ENCODE measurements around the gene CHRM5. TPM values are rescaled to one million over a fixed set of nuclear protein-coding genes. Genes with fewer than 3 reads are reported as not detected.
A peak's percentile ranks its signal among the peaks of the same experiment; 100 is the strongest.

The CHRM5 gene
- total and polyA plus RNA-seq, 4 experiments from 2014 or later = 0.06 TPM; not detected in 3

DNA sequence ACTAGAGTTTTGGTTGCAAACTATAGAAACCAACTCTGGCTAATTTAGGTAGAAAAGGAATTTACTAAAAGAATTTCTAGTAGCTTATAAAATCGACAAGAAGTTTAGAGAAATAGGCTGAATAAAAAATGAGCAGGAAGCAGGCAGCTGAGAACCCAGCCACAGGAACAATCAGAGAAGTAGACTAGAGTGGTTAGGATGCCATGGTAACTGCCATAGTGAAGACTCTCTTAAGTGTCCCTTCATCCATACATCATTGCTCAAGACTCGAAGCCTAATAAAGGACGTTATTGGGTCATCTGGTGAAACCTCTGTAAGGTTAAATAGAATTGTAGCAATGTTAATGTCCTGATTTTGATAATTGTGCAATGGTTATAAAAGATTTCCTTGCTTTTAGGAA is 57.0 kb downstream of the CHRM5 start:
- ChIA-PET CTCF (ENCODE audit: partially characterized antibody) (no interaction called here), POLR2A (ENCODE audit: partially characterized antibody) (no interaction called here)
- Histone ChIP-seq H3K4me1 (ENCODE audit: insufficient read depth, low read length) (no peaks in the 10 kb centered on the region), H3K9me3 (ENCODE audit: control insufficient read depth in 1 of 2, low read length in 2 of 2) (no peaks in the 10 kb centered on the region), H3K27me3 (ENCODE audit: insufficient read depth, low read length) (no peaks in the 10 kb centered on the region), H3K27ac (ENCODE audit: low read depth, low read length) (no peak overlapping the region), H3K36me3 (ENCODE audit: insufficient read depth, low read length) (no peaks in the 10 kb centered on the region), H3K4me3 (ENCODE audit: low read length in 2 of 2) (no peak overlapping the region)
- Mint-ChIP-seq H3K9me3 (peaks cover 0 to 7% (median 3%) of the 10 kb centered on the region in 8 donors), H3K4me1 (no peaks in the 10 kb centered on the region), H3K4me3 (no peak overlapping the region), H3K27ac (no peak overlapping the region), H3K27me3 (no peaks in the 10 kb centered on the region), H3K36me3 (peaks cover 0 to 9% of the 10 kb centered on the region in 2 donors)
- intact Hi-C loops (cut with micrococcal nuclease) = no loop called here
- DNase-seq = no peak

DNA sequence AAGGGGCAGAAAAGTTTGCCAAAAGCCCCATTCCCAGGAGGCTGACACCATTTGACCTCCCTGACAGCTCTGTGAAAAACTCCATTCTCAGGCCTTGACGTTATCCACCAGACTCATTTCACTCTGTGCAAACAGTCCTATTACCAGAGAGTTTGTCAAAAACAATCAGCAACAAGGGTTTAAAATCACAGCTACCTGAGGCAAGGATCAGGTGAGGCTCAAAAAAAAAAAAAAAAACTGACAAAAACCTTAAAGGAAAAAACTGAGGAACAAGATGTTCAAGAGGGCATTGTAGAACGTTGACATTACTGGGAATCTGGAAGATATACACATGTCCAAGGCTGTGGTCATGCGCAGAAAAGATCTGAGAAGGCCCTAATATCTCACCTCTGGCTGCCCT is 59.3 kb downstream of the CHRM5 start:
- Mint-ChIP-seq H3K4me1 (peaks cover 0 to 2% (median 0%) of the 10 kb centered on the region in 4 donors), H3K9me3 (peaks cover 0 to 7% (median 3%) of the 10 kb centered on the region in 8 donors), H3K27ac (no peak overlapping the region), H3K4me3 (no peak overlapping the region), H3K36me3 (peaks cover 0 to 5% of the 10 kb centered on the region in 2 donors), H3K27me3 (no peaks in the 10 kb centered on the region)
- no peaks in the 10 kb centered on the region for H3K4me1 ChIP-seq (ENCODE audit: insufficient read depth, low read length)
- ChIA-PET CTCF (ENCODE audit: partially characterized antibody) (no interaction called here), POLR2A (ENCODE audit: partially characterized antibody) (no interaction called here)
- no peaks in the 10 kb centered on the region for H3K9me3 ChIP-seq (ENCODE audit: control insufficient read depth in 1 of 2, low read length in 2 of 2)
- DNase-seq = no peak
- no peak overlapping the region for H3K4me3 ChIP-seq (ENCODE audit: low read length in 2 of 2)
- intact Hi-C loops (cut with micrococcal nuclease) = no loop called here
- no peak overlapping the region for H3K27ac ChIP-seq (ENCODE audit: low read depth, low read length)
- H3K36me3 ChIP-seq (ENCODE audit: insufficient read depth, low read length) = no peaks in the 10 kb centered on the region
- H3K27me3 ChIP-seq (ENCODE audit: insufficient read depth, low read length) = no peaks in the 10 kb centered on the region

DNA sequence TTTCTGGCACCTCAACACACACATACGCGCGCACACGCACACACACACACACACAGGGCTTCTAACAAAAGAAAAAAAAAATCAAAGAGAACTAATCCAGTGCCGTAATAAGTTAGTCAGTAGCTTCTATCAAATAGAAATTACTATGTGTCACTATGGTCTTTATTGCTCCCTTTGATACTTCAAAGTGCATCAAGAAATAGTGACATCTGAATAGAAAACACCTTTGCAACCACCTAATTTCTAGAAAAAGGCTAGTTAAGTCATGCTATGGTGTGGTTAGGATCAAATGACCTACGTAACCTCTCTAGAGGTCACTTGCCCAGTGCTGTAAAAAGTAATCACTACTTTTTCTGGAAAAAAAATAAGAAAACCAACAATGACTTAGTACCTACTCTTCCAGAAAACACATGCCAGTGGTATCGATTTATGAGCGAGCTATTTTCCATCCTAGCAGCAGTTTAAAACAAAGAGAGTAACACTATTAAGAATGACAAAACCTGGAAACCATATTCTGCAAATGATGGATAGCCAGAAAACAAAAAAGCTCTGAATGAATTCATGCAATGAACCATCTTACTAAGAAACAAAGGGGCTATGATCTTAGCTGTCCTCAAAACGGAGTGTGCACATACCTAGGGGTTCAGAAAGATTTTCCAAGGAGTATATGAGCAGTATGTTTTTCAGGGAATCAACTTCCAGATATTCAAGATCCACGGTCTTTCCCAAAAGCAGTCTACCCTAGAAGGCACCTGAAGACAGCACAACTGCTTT is 63.9 kb downstream of the CHRM5 start:
- H3K9me3 ChIP-seq (ENCODE audit: control insufficient read depth in 1 of 2, low read length in 2 of 2) = no peaks in the 10 kb centered on the region
- Mint-ChIP-seq H3K4me1 (peaks cover 0 to 3% (median 2%) of the 10 kb centered on the region in 4 donors), H3K4me3 (no peak overlapping the region), H3K27ac (no peak overlapping the region), H3K9me3 (peaks cover 0 to 5% (median 2%) of the 10 kb centered on the region in 8 donors), H3K36me3 (peaks cover 0 to 5% of the 10 kb centered on the region in 2 donors), H3K27me3 (no peaks in the 10 kb centered on the region)
- no peaks in the 10 kb centered on the region for H3K27me3 ChIP-seq (ENCODE audit: insufficient read depth, low read length)
- intact Hi-C loops (cut with micrococcal nuclease) = no loop called here
- ChIA-PET POLR2A (ENCODE audit: partially characterized antibody) (interaction anchor here (0.6 kb wide), 1 partner anchor 68 kb away, joined by 3 read pairs; no protein-coding TSS in a partner anchor), CTCF (ENCODE audit: partially characterized antibody) (no interaction called here)
- no peak for DNase-seq
- H3K4me1 ChIP-seq (ENCODE audit: insufficient read depth, low read length) = no peaks in the 10 kb centered on the region
- H3K27ac ChIP-seq (ENCODE audit: low read depth, low read length) = no peak overlapping the region
- no peak overlapping the region for H3K4me3 ChIP-seq (ENCODE audit: low read length in 2 of 2)
- no peaks in the 10 kb centered on the region for H3K36me3 ChIP-seq (ENCODE audit: insufficient read depth, low read length)

DNA sequence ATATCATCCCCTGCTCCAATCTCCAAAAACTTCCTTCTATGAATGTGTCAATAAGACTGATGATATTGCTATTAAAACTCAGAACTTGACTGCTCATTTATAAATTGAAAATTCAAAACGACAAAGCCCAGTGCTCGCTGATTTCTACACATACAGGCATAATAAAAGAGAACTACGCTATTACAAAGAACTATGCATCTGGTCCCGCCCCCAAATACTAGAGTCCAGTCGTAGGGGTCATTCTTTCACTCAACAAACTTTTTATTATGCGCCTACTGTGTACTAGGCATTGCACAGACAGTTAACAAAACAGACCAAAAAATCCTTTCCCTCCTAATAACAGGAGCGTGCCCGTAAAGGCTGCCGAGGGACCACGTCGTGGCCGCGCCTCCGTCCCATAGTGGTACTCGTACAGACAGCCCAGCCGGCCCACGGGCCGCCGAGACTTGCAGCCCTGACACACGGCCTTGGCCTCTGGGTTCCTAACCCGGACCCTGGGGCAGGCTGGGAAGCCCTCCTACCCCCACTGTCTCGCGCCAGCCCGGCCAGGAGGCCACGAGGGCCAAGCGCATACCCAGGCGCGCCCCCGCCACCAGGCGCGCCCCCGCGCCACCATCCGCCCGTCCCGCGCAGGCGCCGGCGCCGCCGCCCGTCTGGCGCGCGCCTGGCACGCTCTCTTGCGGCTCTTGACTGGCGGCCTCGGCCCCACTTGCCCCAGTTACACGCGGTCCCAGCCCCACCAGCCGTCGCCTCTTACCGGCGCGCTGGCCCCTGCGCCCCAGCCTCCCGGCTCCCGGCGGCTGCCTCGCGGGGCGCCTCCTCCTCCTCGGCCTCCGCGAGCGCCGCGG is 70.0 kb downstream of the CHRM5 start:
- H3K9me3 ChIP-seq (ENCODE audit: control insufficient read depth in 1 of 2, low read length in 2 of 2) = no peaks in the 10 kb centered on the region
- intact Hi-C loops (cut with micrococcal nuclease) = loop anchor here (1.0 to 2.0 kb wide), 5 partner anchors 64 to 951 kb away; partner anchors contain the start of genes KATNBL1, NOP10, NUTM1 and PGBD4
- CTCF ChIA-PET (ENCODE audit: partially characterized antibody) = interaction anchor here (1.0 kb wide), 1 partner anchor 172 kb away, joined by 3 read pairs; the partner anchor contains the start of gene KATNBL1
- peak overlapping the region; percentile 83 to 96 (median 93) for H3K27ac Mint-ChIP-seq
- H3K4me3 ChIP-seq (ENCODE audit: low read length in 2 of 2) = peak overlapping the region; percentile 92 to 96
- peak; percentile 65 to 74 (median 70) for DNase-seq
- H3K4me1 Mint-ChIP-seq = peaks cover 9 to 23% (median 15%) of the 10 kb centered on the region in 4 donors
- POLR2A ChIA-PET (ENCODE audit: partially characterized antibody) = interaction anchor here (0.5 to 3.2 kb wide), 10 partner anchors 21 to 950 kb away, joined by 3 to 13 read pairs (median 6); partner anchors contain the start of genes AQR, EMC4, EMC7 and KATNBL1
- peaks cover 0 to 1% of the 10 kb centered on the region in 2 donors for H3K36me3 Mint-ChIP-seq
- H3K27me3 ChIP-seq (ENCODE audit: insufficient read depth, low read length) = no peaks in the 10 kb centered on the region
- no peaks in the 10 kb centered on the region for H3K9me3 Mint-ChIP-seq
- no peaks in the 10 kb centered on the region for H3K27me3 Mint-ChIP-seq
- H3K36me3 ChIP-seq (ENCODE audit: insufficient read depth, low read length) = no peaks in the 10 kb centered on the region
- H3K4me1 ChIP-seq (ENCODE audit: insufficient read depth, low read length) = peaks cover 13% of the 10 kb centered on the region
- peak overlapping the region; percentile 85 to 97 (median 94) for H3K4me3 Mint-ChIP-seq
- H3K27ac ChIP-seq (ENCODE audit: low read depth, low read length) = peak overlapping the region; percentile 73

DNA sequence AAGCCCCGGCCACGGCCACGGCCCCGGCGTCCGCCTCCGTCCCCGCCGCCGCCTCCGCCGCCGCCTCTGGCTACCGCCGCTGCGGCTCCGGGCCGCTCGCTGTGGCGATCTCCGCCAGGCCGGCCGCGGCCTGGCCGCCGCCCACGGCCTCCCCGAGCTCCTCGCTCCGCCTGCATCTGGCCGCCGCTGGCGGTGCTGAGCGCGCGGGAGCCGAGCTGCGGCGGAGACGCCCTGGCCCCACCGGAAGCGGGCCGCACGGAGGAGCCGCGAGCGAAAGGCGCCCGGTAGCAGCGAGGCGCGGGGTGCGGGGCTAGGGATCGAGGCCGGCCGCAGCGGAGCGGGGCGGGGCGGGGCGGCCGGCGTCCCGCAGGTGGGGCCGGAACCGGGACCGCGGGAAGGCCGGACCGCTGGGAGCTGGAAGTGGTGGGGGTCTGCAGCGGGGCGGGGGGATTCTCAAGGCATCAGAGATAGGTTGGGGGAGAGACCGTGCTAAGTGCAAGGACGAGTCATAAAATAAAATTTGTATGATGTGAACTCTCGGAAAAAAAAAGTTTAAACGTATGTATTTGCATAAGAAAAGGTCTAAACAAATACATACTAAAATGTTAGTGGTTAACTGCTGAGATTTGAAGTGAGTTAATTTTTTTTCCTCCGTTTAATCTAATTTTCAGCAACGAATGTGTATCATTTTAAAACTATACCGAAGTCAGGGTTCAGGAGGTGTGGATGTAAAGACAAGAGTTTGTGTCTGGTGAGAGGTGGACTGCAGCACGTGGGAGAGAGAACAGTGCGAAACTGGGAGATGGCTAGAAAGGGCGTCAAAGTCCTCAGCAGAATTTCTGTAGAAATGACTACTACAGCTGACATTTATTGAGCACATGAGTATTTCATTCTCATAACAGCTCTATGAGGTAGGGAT is 70.8 kb downstream of the CHRM5 start, which contains the start of gene AVEN:
TSS of gene AVEN (minus strand) at position 334 of the 919 bp plus-strand sequence. CDS start at position 176, 158 bp downstream.
- Mint-ChIP-seq H3K27ac (peak within 1 kb of the TSS; percentile 85 to 97 (median 94)), H3K27me3 (no peaks in the 10 kb centered on the region), H3K4me3 (peak within 1 kb of the TSS; percentile 92 to 97 (median 95)), H3K36me3 (peaks cover 0 to 1% of the 10 kb centered on the region in 2 donors), H3K9me3 (no peaks in the 10 kb centered on the region), H3K4me1 (peaks cover 9 to 28% (median 15%) of the 10 kb centered on the region in 4 donors)
- DNase-seq = peak; percentile 14 to 68 (median 53)
- Histone ChIP-seq H3K4me1 (ENCODE audit: insufficient read depth, low read length) (peaks cover 13% of the 10 kb centered on the region), H3K27me3 (ENCODE audit: insufficient read depth, low read length) (no peaks in the 10 kb centered on the region), H3K4me3 (ENCODE audit: low read length in 2 of 2) (peak within 1 kb of the TSS; percentile 92 to 96), H3K27ac (ENCODE audit: low read depth, low read length) (peak within 1 kb of the TSS; percentile 73), H3K36me3 (ENCODE audit: insufficient read depth, low read length) (no peaks in the 10 kb centered on the region), H3K9me3 (ENCODE audit: control insufficient read depth in 1 of 2, low read length in 2 of 2) (no peaks in the 10 kb centered on the region)
- POLR2A ChIA-PET (ENCODE audit: partially characterized antibody) = interaction anchor here (0.6 to 3.2 kb wide), 13 partner anchors 20 to 949 kb away, joined by 3 to 13 read pairs (median 5); partner anchors contain the start of genes AQR, EMC4, EMC7 and KATNBL1
- intact Hi-C loops (cut with micrococcal nuclease) = loop anchor here (1.0 to 2.0 kb wide), 6 partner anchors 63 to 950 kb away; partner anchors contain the start of genes GOLGA8B, KATNBL1, NOP10 and NUTM1
- CTCF ChIA-PET (ENCODE audit: partially characterized antibody) = interaction anchor here (0.8 to 1.4 kb wide), 2 partner anchors 25 to 950 kb away, joined by 3 to 4 read pairs; no protein-coding TSS in a partner anchor

DNA sequence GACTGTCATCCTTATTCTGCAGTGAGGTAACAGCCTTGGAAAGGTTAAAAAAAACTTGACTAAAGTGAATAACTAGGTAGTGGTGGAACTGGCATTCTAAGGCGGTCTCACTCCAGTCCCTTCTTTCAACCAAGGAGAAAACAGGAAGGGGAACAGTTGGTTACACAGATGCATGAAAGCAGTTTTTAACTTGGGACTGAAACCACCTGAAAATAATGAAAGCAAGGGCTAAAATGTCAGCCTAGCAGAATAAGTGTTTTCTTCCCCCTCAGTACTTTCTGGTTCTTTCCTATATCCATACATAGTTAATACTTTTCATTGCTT is 71.5 kb downstream of the CHRM5 start:
- POLR2A ChIA-PET (ENCODE audit: partially characterized antibody) = interaction anchor here (1.0 to 3.2 kb wide), 7 partner anchors 21 to 298 kb away, joined by 3 to 13 read pairs (median 6); partner anchors contain the start of genes EMC4, EMC7, KATNBL1 and PGBD4
- H3K27me3 Mint-ChIP-seq = no peaks in the 10 kb centered on the region
- Histone ChIP-seq H3K4me3 (ENCODE audit: low read length in 2 of 2) (no peak overlapping the region), H3K4me1 (ENCODE audit: insufficient read depth, low read length) (peaks cover 13% of the 10 kb centered on the region), H3K36me3 (ENCODE audit: insufficient read depth, low read length) (no peaks in the 10 kb centered on the region), H3K27me3 (ENCODE audit: insufficient read depth, low read length) (no peaks in the 10 kb centered on the region), H3K27ac (ENCODE audit: low read depth, low read length) (peak overlapping the region; percentile 73), H3K9me3 (ENCODE audit: control insufficient read depth in 1 of 2, low read length in 2 of 2) (no peaks in the 10 kb centered on the region)
- H3K27ac Mint-ChIP-seq = peak overlapping the region; percentile 70 to 97 (median 94)
- H3K4me1 Mint-ChIP-seq = peaks cover 9 to 28% (median 15%) of the 10 kb centered on the region in 4 donors
- intact Hi-C loops (cut with micrococcal nuclease) = loop anchor here (1.0 to 2.0 kb wide), 3 partner anchors 303 to 949 kb away; partner anchors contain the start of genes GOLGA8B, NOP10, NUTM1 and ZNF770
- H3K9me3 Mint-ChIP-seq = no peaks in the 10 kb centered on the region
- H3K36me3 Mint-ChIP-seq = peaks cover 0 to 1% of the 10 kb centered on the region in 2 donors
- CTCF ChIA-PET (ENCODE audit: partially characterized antibody) = interaction anchor here (0.8 to 1.6 kb wide), 4 partner anchors 10 to 950 kb away, joined by 3 to 4 read pairs (median 4); no protein-coding TSS in a partner anchor
- peak overlapping the region; percentile 90 to 96 (median 94) for H3K4me3 Mint-ChIP-seq
- DNase-seq = no peak

Measured in CD4-positive, alpha-beta memory T cell (primary cell).